ENCODE results near the gene SPSB2.
"Not testable (repeated sequence)": the region's sequence is repeated elsewhere in the genome, so short reads cannot be mapped to it uniquely, and the experiment has no call there.

DNA sequence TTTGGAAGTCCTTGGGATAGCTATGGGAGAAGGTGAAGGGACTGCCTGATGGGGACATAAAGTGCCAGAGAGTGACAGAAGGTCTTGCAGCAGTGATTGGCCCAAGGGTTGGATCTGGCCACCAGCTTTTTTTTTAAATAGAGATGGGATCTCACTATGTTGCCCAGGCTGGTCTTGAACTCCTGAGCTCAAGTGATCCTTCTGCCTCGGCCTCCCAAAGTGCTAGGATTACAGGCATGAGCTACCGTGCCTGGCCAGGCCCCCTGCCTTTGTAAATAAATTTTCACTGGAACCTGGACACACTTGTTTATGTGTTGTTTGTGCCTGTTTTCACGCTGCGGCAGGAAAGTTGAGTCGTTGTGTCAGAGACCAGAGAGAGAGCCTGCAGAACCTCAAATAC, 7.8 kb downstream of the SPSB2 start:
- not testable (repeated sequence) for TF ChIP-seq POLR2AphosphoS5, EP300 (IDR thresholded peaks at IDR 0.05)
- TF ChIP-seq, protein P1, sequence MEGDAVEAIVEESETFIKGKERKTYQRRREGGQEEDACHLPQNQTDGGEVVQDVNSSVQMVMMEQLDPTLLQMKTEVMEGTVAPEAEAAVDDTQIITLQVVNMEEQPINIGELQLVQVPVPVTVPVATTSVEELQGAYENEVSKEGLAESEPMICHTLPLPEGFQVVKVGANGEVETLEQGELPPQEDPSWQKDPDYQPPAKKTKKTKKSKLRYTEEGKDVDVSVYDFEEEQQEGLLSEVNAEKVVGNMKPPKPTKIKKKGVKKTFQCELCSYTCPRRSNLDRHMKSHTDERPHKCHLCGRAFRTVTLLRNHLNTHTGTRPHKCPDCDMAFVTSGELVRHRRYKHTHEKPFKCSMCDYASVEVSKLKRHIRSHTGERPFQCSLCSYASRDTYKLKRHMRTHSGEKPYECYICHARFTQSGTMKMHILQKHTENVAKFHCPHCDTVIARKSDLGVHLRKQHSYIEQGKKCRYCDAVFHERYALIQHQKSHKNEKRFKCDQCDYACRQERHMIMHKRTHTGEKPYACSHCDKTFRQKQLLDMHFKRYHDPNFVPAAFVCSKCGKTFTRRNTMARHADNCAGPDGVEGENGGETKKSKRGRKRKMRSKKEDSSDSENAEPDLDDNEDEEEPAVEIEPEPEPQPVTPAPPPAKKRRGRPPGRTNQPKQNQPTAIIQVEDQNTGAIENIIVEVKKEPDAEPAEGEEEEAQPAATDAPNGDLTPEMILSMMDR (IDR thresholded peaks at IDR 0.05) = not testable (repeated sequence)
